ENCODE results near the gene FAM200C. TPM values are rescaled to one million over a fixed set of nuclear protein-coding genes. Genes with fewer than 3 reads are reported as not detected.

FAM200C gene
- total RNA-seq, 1 experiment from 2014 or later: 4.2 TPM

- TF ChIP-seq REST (IDR thresholded peaks at IDR 0.05; ENCODE audit: low read depth) (no peak), CBX3 (IDR thresholded peaks at IDR 0.05; ENCODE audit: low read depth) (no peak)
Observed at GRCh38 chr5:160435532-160435931, 35.7 kb upstream of the FAM200C start (continued).

- no peak for DNase-seq (ENCODE audit: low read depth, low spot score)
- no peak for ATAC-seq
- Histone ChIP-seq H4K20me1 (ENCODE audit: insufficient read depth) (no peaks in the 10 kb centered on the region), H3K9me3 (ENCODE audit: control insufficient read depth in 1 of 2, insufficient read depth in 1 of 2, low read depth in 1 of 2, low read length in 2 of 2) (no peaks in the 10 kb centered on the region), H3K9ac (ENCODE audit: low read length) (no peak overlapping the region), H2AFZ (ENCODE audit: low read depth, low read length, poor library complexity, severe bottlenecking) (no peak overlapping the region), H3K79me2 (ENCODE audit: insufficient read depth, low read length) (no peaks in the 10 kb centered on the region), H3K4me2 (ENCODE audit: low read length) (no peak overlapping the region), H3K4me3 (replicated peaks in 1 of 2; ENCODE audit: low read depth in 1 of 2, low read length in 2 of 2) (no peak overlapping the region), H3K9me2 (ENCODE audit: insufficient read depth) (no peaks in the 10 kb centered on the region; the same call in 1 of the 2 replicates), H3K4me1 (ENCODE audit: control insufficient read depth in 1 of 2, insufficient read depth in 2 of 2, low read length in 2 of 2) (peaks cover 0 to 12% of the 10 kb centered on the region in 2 experiments; a peak in 1 of 4 replicates), H3K36me3 (ENCODE audit: control insufficient read depth in 1 of 2, insufficient read depth in 2 of 2, low read length in 2 of 2) (peaks cover 0 to under 1% of the 10 kb centered on the region in 2 experiments; a peak in 2 of 4 replicates), H3K27ac (ENCODE audit: low read depth, low read length) (no peak overlapping the region), H3K27me3 (ENCODE audit: insufficient read depth, low read length) (no peaks in the 10 kb centered on the region)
- intact Hi-C loops (cut with micrococcal nuclease): no loop called here
- ChIA-PET CTCF (no interaction called here), RAD21 (ENCODE audit: low non-redundant PET in 1 of 2, low total read pairs in 2 of 2, uncharacterized antibody in 2 of 2, unreplicated experiment in 2 of 2) (no interaction called here), POLR2A (no interaction called here)
- TF ChIP-seq REST (IDR thresholded peaks at IDR 0.05; ENCODE audit: low read depth) (no peak), RAD21 (IDR thresholded peaks at IDR 0.05; ENCODE audit: low read depth) (no peak)
- BruUV-seq (replicated peaks): no TSS peak
Observed at GRCh38 chr5:160434022-160434531, 34.2 kb upstream of the FAM200C start.
